Measurements from ENCODE around the gene HTR3A. TPM values are rescaled to one million over a fixed set of nuclear protein-coding genes. Genes with fewer than 3 reads are reported as not detected.

HTR3A gene
- total RNA-seq, 1 donor from 2014 or later: 14.5 TPM

GRCh38 chr11:113998574-113998973 lies 23.7 kb downstream of the HTR3A start:
- no peaks in the 10 kb centered on the region for H3K36me3 Mint-ChIP-seq (ENCODE audit: unreplicated experiment)
- DNase-seq: no peak
- no peak for TF ChIP-seq CTCF (IDR thresholded peaks at IDR 0.05; ENCODE audit: partially characterized antibody, unreplicated experiment)
- H3K4me1 Mint-ChIP-seq (ENCODE audit: low read depth, unreplicated experiment): no peaks in the 10 kb centered on the region
- H3K27ac Mint-ChIP-seq (ENCODE audit: unreplicated experiment): no peak overlapping the region
- H3K9me3 Mint-ChIP-seq (ENCODE audit: unreplicated experiment): no peaks in the 10 kb centered on the region
- peaks cover 4% of the 10 kb centered on the region for H3K27me3 Mint-ChIP-seq (ENCODE audit: unreplicated experiment)
- no peak overlapping the region for H3K4me3 Mint-ChIP-seq (ENCODE audit: unreplicated experiment)

- DNase-seq: no peak
- Mint-ChIP-seq H3K4me1 (ENCODE audit: low read depth, unreplicated experiment) (no peaks in the 10 kb centered on the region), H3K36me3 (ENCODE audit: unreplicated experiment) (no peaks in the 10 kb centered on the region), H3K9me3 (ENCODE audit: unreplicated experiment) (no peaks in the 10 kb centered on the region), H3K4me3 (ENCODE audit: unreplicated experiment) (no peak overlapping the region), H3K27ac (ENCODE audit: unreplicated experiment) (no peak overlapping the region), H3K27me3 (ENCODE audit: unreplicated experiment) (peaks cover 5% of the 10 kb centered on the region)
- no peak for TF ChIP-seq CTCF (IDR thresholded peaks at IDR 0.05; ENCODE audit: partially characterized antibody, unreplicated experiment)
These were observed 25.6 kb downstream of the HTR3A start for GRCh38 chr11:114000526-114000925.

- no peaks in the 10 kb centered on the region for H3K4me1 Mint-ChIP-seq (ENCODE audit: low read depth, unreplicated experiment)
- H3K4me3 Mint-ChIP-seq (ENCODE audit: unreplicated experiment): no peak overlapping the region
- no peak for TF ChIP-seq CTCF (IDR thresholded peaks at IDR 0.05; ENCODE audit: partially characterized antibody, unreplicated experiment)
- H3K27ac Mint-ChIP-seq (ENCODE audit: unreplicated experiment): no peak overlapping the region
- H3K27me3 Mint-ChIP-seq (ENCODE audit: unreplicated experiment): peaks cover 5% of the 10 kb centered on the region
- H3K9me3 Mint-ChIP-seq (ENCODE audit: unreplicated experiment): no peaks in the 10 kb centered on the region
- no peaks in the 10 kb centered on the region for H3K36me3 Mint-ChIP-seq (ENCODE audit: unreplicated experiment)
- DNase-seq: no peak
These were observed 26.5 kb downstream of the HTR3A start for GRCh38 chr11:114001416-114001815.

- H3K9me3 Mint-ChIP-seq (ENCODE audit: unreplicated experiment): no peaks in the 10 kb centered on the region
- no peaks in the 10 kb centered on the region for H3K36me3 Mint-ChIP-seq (ENCODE audit: unreplicated experiment)
- no peak overlapping the region for H3K27ac Mint-ChIP-seq (ENCODE audit: unreplicated experiment)
- no peak for TF ChIP-seq CTCF (IDR thresholded peaks at IDR 0.05; ENCODE audit: partially characterized antibody, unreplicated experiment)
- no peak for DNase-seq
- H3K4me1 Mint-ChIP-seq (ENCODE audit: low read depth, unreplicated experiment): no peaks in the 10 kb centered on the region
- no peak overlapping the region for H3K4me3 Mint-ChIP-seq (ENCODE audit: unreplicated experiment)
- peaks cover 6% of the 10 kb centered on the region for H3K27me3 Mint-ChIP-seq (ENCODE audit: unreplicated experiment)
These were observed 33.4 kb downstream of the HTR3A start for GRCh38 chr11:114008331-114008730.

- Mint-ChIP-seq H3K27ac (ENCODE audit: unreplicated experiment) (no peak overlapping the region), H3K36me3 (ENCODE audit: unreplicated experiment) (no peaks in the 10 kb centered on the region), H3K27me3 (ENCODE audit: unreplicated experiment) (peaks cover 4% of the 10 kb centered on the region), H3K4me1 (ENCODE audit: low read depth, unreplicated experiment) (no peaks in the 10 kb centered on the region), H3K4me3 (ENCODE audit: unreplicated experiment) (no peak overlapping the region), H3K9me3 (ENCODE audit: unreplicated experiment) (peaks cover 1% of the 10 kb centered on the region)
- TF ChIP-seq CTCF (IDR thresholded peaks at IDR 0.05; ENCODE audit: partially characterized antibody, unreplicated experiment): no peak
- no peak for DNase-seq
These were observed 36.0 kb downstream of the HTR3A start for GRCh38 chr11:114010931-114011330.
